Stomach (tissue), 9 donors: ENCODE results near the gene KIAA1217. TPM values are rescaled to one million over a fixed set of nuclear protein-coding genes. Genes with fewer than 3 reads are reported as not detected.
A peak's percentile ranks its signal among the peaks of the same experiment; 100 is the strongest.

Experiments
- DNase-seq, 2 donors: peaks; one replicate each; pipeline versions ENCODE4 v3.0.0 to v3.0.0-alpha.2; 2013 to 2019
- H3K27ac ChIP-seq, 5 donors: fragments of 200-600 bp in 4 of 5; sonication (generic) in 4 of 5; one replicate each; pipeline ENCODE4 v1.5.1; 2013 to 2019; ENCODE audit warnings: mild to moderate bottlenecking in 1 of 5, moderate library complexity in 1 of 5
- H3K27me3 ChIP-seq, 3 donors: fragments of 200-600 bp; sonication (generic); one replicate each; pipeline ENCODE4 v1.5.1; 2017 to 2019; ENCODE audit warnings: mixed run types in 1 of 3
- H3K36me3 ChIP-seq, 4 donors: fragments of 200-600 bp; sonication (generic); 1 replicate in 3 of 4; 2 replicates in 1 of 4; pipeline ENCODE4 v1.5.1; 2016 to 2019
- H3K4me1 ChIP-seq, 4 donors: fragments of 200-600 bp; sonication (generic); one replicate each; pipeline ENCODE4 v1.5.1; 2016 to 2019
- H3K4me3 ChIP-seq, 4 donors: fragments of 200-600 bp; sonication (generic) in 3 of 4; one replicate each; pipeline ENCODE4 v1.5.1; 2016 to 2019; ENCODE audit warnings: mild to moderate bottlenecking in 1 of 4
- H3K9me3 ChIP-seq, 4 donors: fragments of 200-600 bp; sonication (generic); one replicate each; pipeline ENCODE4 v1.5.1; 2016 to 2019
- CTCF ChIP-seq, 7 experiments: fragments of 450-650 bp in 4 of 7; fragments of 200-600 bp in 3 of 7; sonication (generic) in 3 of 7; IDR thresholded peaks; one replicate each; pipeline ENCODE4 v1.5.1; 2016 to 2019; ENCODE audit warnings: antibody characterized with exemption in 7 of 7, control low read depth in 2 of 7, mild to moderate bottlenecking in 1 of 7
- EP300 ChIP-seq: sonication (generic); formaldehyde crosslinking; IDR thresholded peaks from one replicate; pipeline ENCODE4 v1.6.1; 2017; ENCODE audit warnings: antibody characterized with exemption
- POLR2A ChIP-seq, 4 donors: fragments of 450-650 bp; IDR thresholded peaks; one replicate each; pipeline ENCODE4 v1.6.1; 2016; ENCODE audit warnings: antibody characterized with exemption in 4 of 4, control low read depth in 2 of 4, mild to moderate bottlenecking in 1 of 4, moderate library complexity in 1 of 4
- POLR2AphosphoS5 ChIP-seq, 3 donors: sonication (generic); formaldehyde crosslinking; IDR thresholded peaks; one replicate each; pipeline ENCODE4 v1.6.1; 2016; ENCODE audit warnings: antibody characterized with exemption in 3 of 3
- WGBS, 5 donors: extraction: QIAGEN DNeasy Blood & Tissue Kit in 3 of 5; methylation state at CpG; one replicate each; pipeline versions ENCODE4 v1.1.5 to v1.1.7; 2013 to 2018; 5-methylcytosine and 5-hydroxymethylcytosine counted together
- intact Hi-C: fragments of 100-400 bp; cut with DNase I; formaldehyde crosslinking; loops from one replicate; pipeline ENCODE4 v1.15.1; 2023; ENCODE audit warnings: low total_unique reads
- polyA plus RNA-seq, 3 donors: library from polyadenylated mRNA; stranded (reverse); fragments of 200-250 nt; gene quantifications; one replicate each; pipeline ENCODE4 v1.2.3, GENCODE V29; 2013
- total RNA-seq, 5 donors: library from RNA; depleted of rRNA; stranded (reverse); fragments of >200 nt; gene quantifications; one replicate each; pipeline versions ENCODE4 v1.1.0 to v1.2.3, GENCODE V29; 2014 to 2016
- donor health status: healthy with polysubstance abuse.
- donor health status: Bipolar disorder and iron deficiency.
- donor health status: healthy.

Gene KIAA1217
- total and polyA plus RNA-seq, 8 donors, result 6.2 to 112 (median 24.6) TPM

GRCh38 chr10:24168258-24169170 lies 40.4 kb upstream of the KIAA1217 start:
- Histone ChIP-seq H3K4me1 (peaks cover 0 to 7% (median 0%) of the 10 kb centered on the region in 4 donors), H3K9me3 (no peaks in the 10 kb centered on the region), H3K27me3 (no peaks in the 10 kb centered on the region), H3K4me3 (no peak overlapping the region), H3K27ac (no peak overlapping the region), H3K36me3 (no peaks in the 10 kb centered on the region)
- intact Hi-C loops, result no loop called here
- DNase-seq, result peak in 1 of 2 donors; percentile 19
- WGBS, 5 donors, result 14 to 24% (median 18%) methylated on average over 5 of the region's 5 CpGs
- TF ChIP-seq EP300 (no peak), CTCF (IDR thresholded peaks at IDR 0.05) (no peak), POLR2AphosphoS5 (IDR thresholded peaks at IDR 0.05) (no peak), POLR2A (IDR thresholded peaks at IDR 0.05) (no peak)

GRCh38 chr10:24170199-24170598 lies 38.7 kb upstream of the KIAA1217 start:
- WGBS, 5 donors, result 68 to 78% (median 73%) methylated on average over 5 of the region's 5 CpGs
- no peaks in the 10 kb centered on the region for H3K36me3 ChIP-seq
- H3K4me3 ChIP-seq, result no peak overlapping the region
- H3K4me1 ChIP-seq, result peaks cover 0 to 7% (median 0%) of the 10 kb centered on the region in 4 donors
- no peaks in the 10 kb centered on the region for H3K27me3 ChIP-seq
- no peak overlapping the region for H3K27ac ChIP-seq
- intact Hi-C loops, result no loop called here
- no peak for TF ChIP-seq CTCF (IDR thresholded peaks at IDR 0.05)
- no peak for TF ChIP-seq EP300
- no peak for TF ChIP-seq POLR2AphosphoS5 (IDR thresholded peaks at IDR 0.05)
- TF ChIP-seq POLR2A (IDR thresholded peaks at IDR 0.05), result no peak
- H3K9me3 ChIP-seq, result no peaks in the 10 kb centered on the region
- DNase-seq, result no peak

GRCh38 chr10:24172909-24173308 lies 36.0 kb upstream of the KIAA1217 start:
- no peak for TF ChIP-seq CTCF (IDR thresholded peaks at IDR 0.05)
- TF ChIP-seq POLR2AphosphoS5 (IDR thresholded peaks at IDR 0.05), result no peak
- TF ChIP-seq POLR2A (IDR thresholded peaks at IDR 0.05), result no peak
- TF ChIP-seq EP300, result no peak
- 90 to 96% (median 92%) methylated on average over 3 of the region's 3 CpGs for WGBS, 5 donors

GRCh38 chr10:24174014-24174413 lies 34.9 kb upstream of the KIAA1217 start:
- Histone ChIP-seq H3K27me3 (no peaks in the 10 kb centered on the region), H3K36me3 (no peaks in the 10 kb centered on the region), H3K4me3 (no peak overlapping the region), H3K9me3 (peaks cover 0 to 18% (median 6%) of the 10 kb centered on the region in 4 donors), H3K4me1 (no peaks in the 10 kb centered on the region), H3K27ac (no peak overlapping the region)
- DNase-seq, result no peak
- no peak for TF ChIP-seq CTCF (IDR thresholded peaks at IDR 0.05)
- TF ChIP-seq EP300, result no peak
- no peak for TF ChIP-seq POLR2AphosphoS5 (IDR thresholded peaks at IDR 0.05)
- TF ChIP-seq POLR2A (IDR thresholded peaks at IDR 0.05), result no peak
- intact Hi-C loops, result no loop called here
- 75 to 85% (median 82%) methylated on average over 2 of the region's 2 CpGs for WGBS, 5 donors

More at GRCh38 chr10:24172909-24173308, 36.0 kb upstream of the KIAA1217 start:
- no peak for DNase-seq
- H3K4me1 ChIP-seq, result peaks cover 0 to 7% (median 0%) of the 10 kb centered on the region in 4 donors
- intact Hi-C loops, result no loop called here
- H3K4me3 ChIP-seq, result no peak overlapping the region
- no peaks in the 10 kb centered on the region for H3K36me3 ChIP-seq
- H3K27ac ChIP-seq, result no peak overlapping the region
- peaks cover 0 to 8% (median 5%) of the 10 kb centered on the region in 4 donors for H3K9me3 ChIP-seq
- no peaks in the 10 kb centered on the region for H3K27me3 ChIP-seq
